ENCODE results near the gene IFT57. TPM values are rescaled to one million over a fixed set of nuclear protein-coding genes. Genes with fewer than 3 reads are reported as not detected.

Gene IFT57
- total and polyA plus RNA-seq, 2 of the 8 experiments (the other 6 are each of a cell fraction or from before 2014, with no cell fraction given): 15.1 to 27.8 TPM

GRCh38 chr3:108158251-108158650 lies 64.0 kb downstream of the IFT57 start:
- Histone ChIP-seq H3K4me3 (ENCODE audit: extremely low read depth in 1 of 4, insufficient read depth in 2 of 4, low read depth in 3 of 4, low read length in 4 of 4) (no peak overlapping the region), H3K9ac (replicated peaks in 1 of 4; ENCODE audit: extremely low read depth in 1 of 4, low read depth in 3 of 4, low read length in 3 of 4) (no peak overlapping the region), H4K5ac (ENCODE audit: insufficient read length, low read depth, low read length) (no peak overlapping the region), H3K4ac (replicated peaks; ENCODE audit: insufficient read length, low read depth, low read length) (no peak overlapping the region), H3K4me2 (ENCODE audit: insufficient read depth in 1 of 2, low read depth in 2 of 2, low read length in 2 of 2) (no peak overlapping the region), H2BK20ac (ENCODE audit: low read length) (no peak overlapping the region), H2BK120ac (replicated peaks; ENCODE audit: low read depth, low read length) (no peak overlapping the region), H2BK5ac (ENCODE audit: low read depth, low read length) (no peak overlapping the region), H3K14ac (ENCODE audit: insufficient read length) (no peak overlapping the region), H4K8ac (ENCODE audit: extremely low read depth, insufficient read depth, low read length) (no peak overlapping the region), H2AFZ (ENCODE audit: low read length) (no peak overlapping the region), H3K23me2 (ENCODE audit: low read depth, low read length) (no peaks in the 10 kb centered on the region), H3K79me1 (ENCODE audit: low read depth, low read length) (no peaks in the 10 kb centered on the region), H3K27me3 (replicated peaks in 1 of 4; ENCODE audit: control insufficient read depth in 3 of 4, extremely low read depth in 1 of 4, insufficient read depth in 3 of 4, low read length in 3 of 4) (no peaks in the 10 kb centered on the region), H2BK15ac (ENCODE audit: low read length) (no peak overlapping the region), H3K56ac (replicated peaks; ENCODE audit: insufficient read length, low read depth, low read length) (no peak overlapping the region), H2BK12ac (ENCODE audit: low read depth, low read length) (no peak overlapping the region), H2AK5ac (ENCODE audit: low read depth, low read length) (no peak overlapping the region), H3K9me3 (ENCODE audit: insufficient read depth in 2 of 2, low read depth in 1 of 2, low read length in 1 of 2) (no peaks in the 10 kb centered on the region), H3K23ac (ENCODE audit: insufficient read length) (no peak overlapping the region), H3K4me1 (replicated peaks in 1 of 4; ENCODE audit: control insufficient read depth in 3 of 4, insufficient read depth in 4 of 4, low read length in 3 of 4) (peaks cover 0 to 4% (median 0%) of the 10 kb centered on the region in 4 experiments; a peak in 1 of 7 replicates), H4K91ac (replicated peaks; ENCODE audit: insufficient read length, low read length) (no peak overlapping the region), H3K27ac (ENCODE audit: low read depth, low read length) (no peak overlapping the region), H3K36me3 (ENCODE audit: control insufficient read depth in 2 of 4, insufficient read depth in 4 of 4, low read length in 3 of 4) (no peaks in the 10 kb centered on the region), H3K79me2 (ENCODE audit: control insufficient read depth in 1 of 2, insufficient read depth in 2 of 2, low read length in 2 of 2) (no peaks in the 10 kb centered on the region), H4K20me1 (replicated peaks in 1 of 2; ENCODE audit: control insufficient read depth in 1 of 2, insufficient read depth in 2 of 2, low read length in 2 of 2) (no peaks in the 10 kb centered on the region), H3K18ac (ENCODE audit: extremely low read depth, low read length) (no peak overlapping the region)
- no peak for DNase-seq (ENCODE audit: low read depth in 1 of 2, low spot score in 2 of 2)
- ChIA-PET CTCF (ENCODE audit: partially characterized antibody) (interaction anchor here (1.1 to 2.3 kb wide), 3 partner anchors 39 to 316 kb away, joined by 3 to 13 read pairs (median 4); no protein-coding TSS in a partner anchor), POLR2A (ENCODE audit: partially characterized antibody) (no interaction called here)
- 95% methylated on average over 1 of the region's 1 CpG; no CpG with 5 or more reads in 1 of the 2 experiments for WGBS, 2 experiments (ENCODE audit: extremely low coverage in 1 of 2, insufficient coverage in 1 of 2, insufficient read length in 1 of 2, insufficient replicate concordance in 2 of 2, low coverage in 1 of 2, low lambda C conversion rate in 2 of 2, missing lambda C conversion rate in 1 of 2)
- no peak for FAIRE-seq
- TF ChIP-seq SAP30 (IDR thresholded peaks at IDR 0.05; ENCODE audit: insufficient read depth, insufficient replicate concordance, low read length): no peak
- no peak for TF ChIP-seq BACH1 (IDR thresholded peaks at IDR 0.05; ENCODE audit: low read length)
- TF ChIP-seq SRF (IDR thresholded peaks at IDR 0.05; ENCODE audit: low read depth, low read length): no peak
- TF ChIP-seq TCF12 (IDR thresholded peaks at IDR 0.05; ENCODE audit: low read depth, low read length): no peak
- no peak for TF ChIP-seq YY1 (IDR thresholded peaks at IDR 0.05; ENCODE audit: low read depth, low read length)
- TF ChIP-seq SIX5 (IDR thresholded peaks at IDR 0.05; ENCODE audit: low read depth, low read length): no peak
- TF ChIP-seq PHF8 (conservative IDR thresholded peaks at IDR 0.05; ENCODE audit: low read depth, low read length): no peak
- TF ChIP-seq HDAC6 (IDR thresholded peaks at IDR 0.05; ENCODE audit: low read depth, low read length): no peak
- no peak for TF ChIP-seq CREB1 (IDR thresholded peaks at IDR 0.05)
- no peak for TF ChIP-seq USF2 (IDR thresholded peaks at IDR 0.05; ENCODE audit: low read length)
- no peak for TF ChIP-seq NRF1 (IDR thresholded peaks at IDR 0.05; ENCODE audit: low read depth, low read length)
- TF ChIP-seq RFX5 (IDR thresholded peaks at IDR 0.05; ENCODE audit: borderline replicate concordance, low read depth, low read length): no peak
- no peak for TF ChIP-seq ATF2 (IDR thresholded peaks at IDR 0.05; ENCODE audit: low read length)
